Amygdala (tissue), 56 donors: ENCODE measurements around the gene PTCD2.
A peak's percentile ranks its signal among the peaks of the same experiment; 100 is the strongest.
"Not testable (repeated sequence)": the region's sequence is repeated elsewhere in the genome, so short reads cannot be mapped to it uniquely, and the experiment has no call there.

Experiments used
- DNase-seq, 56 donors: peaks; one replicate each; lab custom pipeline; 2025; lab: John Stamatoyannopoulos, UW

The PTCD2 gene

GRCh38 chr5:72377910-72378638, 57.9 kb downstream of the PTCD2 start:
- DNase-seq, result no peak

GRCh38 chr5:72378639-72379289, 58.6 kb downstream of the PTCD2 start:
- DNase-seq, result peak in 5 of 56 donors; percentile 2 to 5 (median 3)

- DNase-seq, result no peak
Measured at GRCh38 chr5:72379936-72380335, 59.8 kb downstream of the PTCD2 start.

- peak in 1 of 56 donors; percentile 6 for DNase-seq
Measured at GRCh38 chr5:72380492-72381274, 60.5 kb downstream of the PTCD2 start.

GRCh38 chr5:72383280-72383679, 63.1 kb downstream of the PTCD2 start:
- DNase-seq, result no peak

- DNase-seq, result no peak
Measured at GRCh38 chr5:72383726-72384125, 63.6 kb downstream of the PTCD2 start.

GRCh38 chr5:72386639-72387038, 66.5 kb downstream of the PTCD2 start:
- DNase-seq, result peak in 1 of 56 donors; percentile 5

- DNase-seq, result no peak
Measured at GRCh38 chr5:72387985-72388384, 67.8 kb downstream of the PTCD2 start.

- DNase-seq, result no peak
Measured at GRCh38 chr5:72388646-72389045, 68.5 kb downstream of the PTCD2 start.

GRCh38 chr5:72390836-72391235, 70.7 kb downstream of the PTCD2 start:
- no peak for DNase-seq

- no peak for DNase-seq
Measured at GRCh38 chr5:72392326-72392733, 72.2 kb downstream of the PTCD2 start.

- DNase-seq, result no peak
Measured at GRCh38 chr5:72393052-72393451, 72.9 kb downstream of the PTCD2 start.

GRCh38 chr5:72394688-72395087, 74.5 kb downstream of the PTCD2 start:
- peak in 1 of 56 donors; percentile 17 for DNase-seq

GRCh38 chr5:72397836-72398235, 77.7 kb downstream of the PTCD2 start:
- no peak for DNase-seq

GRCh38 chr5:72400950-72401349, 80.8 kb downstream of the PTCD2 start:
- no peak for DNase-seq

GRCh38 chr5:72402381-72402890, 82.3 kb downstream of the PTCD2 start:
- DNase-seq, result no peak

- no peak for DNase-seq
Measured at GRCh38 chr5:72402959-72403628, 82.9 kb downstream of the PTCD2 start.

GRCh38 chr5:72404771-72405170, 84.6 kb downstream of the PTCD2 start:
- DNase-seq, result not testable (repeated sequence)

- no peak for DNase-seq
Measured at GRCh38 chr5:72407078-72407477, 86.9 kb downstream of the PTCD2 start.

GRCh38 chr5:72407541-72407940, 87.4 kb downstream of the PTCD2 start:
- no peak for DNase-seq

- DNase-seq, result no peak
Measured at GRCh38 chr5:72408127-72408526, 88.0 kb downstream of the PTCD2 start.
